ENCODE data around the gene RGL1. TPM values are rescaled to one million over a fixed set of nuclear protein-coding genes. Genes with fewer than 3 reads are reported as not detected.

RGL1 gene
- 1.3 TPM for total RNA-seq (2021; ENCODE audit: unreplicated experiment)
- 0.42 and 0.60 TPM in 2 replicates for polyA plus RNA-seq (2012)
- Bru-seq, nascent RNA = percentile 35 among the genes with signal in this experiment
- percentile 22 among the genes with signal in this experiment for BruChase-seq, experiment 1, labeled RNA remaining after a 6-hour chase
- BruChase-seq, experiment 2, labeled RNA remaining after a 2-hour chase = percentile 30 among the genes with signal in this experiment
- long read RNA-seq, partial matches to known transcripts = 2 of 3 reads
- long read RNA-seq, other reads (novel, unspliced or antisense) = 1 of 3 reads

DNA sequence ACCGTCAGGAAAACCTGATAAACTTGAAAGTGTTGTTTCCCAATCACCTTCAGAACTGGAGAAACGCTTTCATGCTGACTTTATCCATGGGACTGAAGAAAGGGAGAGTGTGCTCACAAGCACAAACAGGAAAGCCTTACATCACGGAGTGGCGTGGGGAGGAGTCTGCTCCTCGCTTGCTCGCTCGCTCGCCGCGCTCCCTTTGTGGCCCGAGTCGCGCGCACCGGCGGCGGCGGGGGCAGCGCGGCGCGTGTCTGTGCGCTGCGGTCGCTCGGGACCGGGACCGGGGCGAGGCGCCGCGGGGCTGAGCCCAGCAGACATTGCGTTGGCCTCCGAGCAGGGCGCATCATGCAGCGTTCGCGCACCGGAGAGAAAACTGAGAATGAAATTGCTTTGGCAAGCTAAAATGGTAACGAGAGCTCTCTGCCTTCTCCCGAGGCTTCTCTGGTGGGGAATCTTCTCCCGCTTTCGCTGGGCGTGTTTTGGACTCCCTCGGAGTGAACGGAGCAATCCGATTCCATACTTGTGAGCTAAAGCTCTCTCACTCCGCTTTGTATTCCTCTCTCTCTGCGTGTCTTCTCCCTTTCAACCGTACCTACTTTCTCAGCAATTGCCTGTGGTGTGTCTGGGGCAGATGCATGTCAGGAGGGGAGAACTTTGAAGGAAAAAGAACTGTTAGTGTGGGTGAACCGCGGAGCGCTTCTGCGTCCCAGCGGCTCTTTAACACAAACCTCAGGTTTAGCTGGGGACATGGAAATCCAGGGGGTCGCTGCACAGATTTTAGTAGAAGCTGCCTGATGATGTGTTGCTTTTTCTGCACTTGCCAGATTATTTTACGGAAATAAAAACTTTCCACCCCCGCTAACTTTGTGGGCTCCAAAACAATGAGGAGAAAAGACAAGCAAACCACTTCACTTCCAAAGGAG is at the start of gene RGL1:
RGL1 (plus strand) TSS at position 205 of the 926 bp plus-strand sequence; CDS start at position 383, 178 bp downstream.
- H4K20me1 ChIP-seq (ENCODE audit: insufficient read depth) = no peaks in the 10 kb centered on the region
- no peak within 1 kb of the TSS for H3K27ac ChIP-seq (ENCODE audit: low read depth, low read length)
- H3K79me2 ChIP-seq (ENCODE audit: insufficient read depth, low read length) = no peaks in the 10 kb centered on the region
- peaks cover 0 to 14% of the 10 kb centered on the region in 2 experiments; a peak in 1 of 4 replicates for H3K4me1 ChIP-seq (ENCODE audit: control insufficient read depth in 1 of 2, insufficient read depth in 2 of 2, low read length in 2 of 2)
- ChIA-PET POLR2A (no interaction called here), CTCF (no interaction called here), RAD21 (ENCODE audit: low non-redundant PET in 1 of 2, low total read pairs in 2 of 2, uncharacterized antibody in 2 of 2, unreplicated experiment in 2 of 2) (no interaction called here)
- BruUV-seq (replicated peaks) = TSS peak; percentile 43
- no peaks in the 10 kb centered on the region for H3K36me3 ChIP-seq (ENCODE audit: control insufficient read depth in 1 of 2, insufficient read depth in 2 of 2, low read length in 2 of 2)
- H3K27me3 ChIP-seq (ENCODE audit: insufficient read depth, low read length) = no peaks in the 10 kb centered on the region
- DNase-seq (ENCODE audit: low read depth, low spot score) = peak; percentile 22
- intact Hi-C loops (cut with micrococcal nuclease) = no loop called here
- peak within 1 kb of the TSS; percentile 51 to 64 for H3K4me3 ChIP-seq (replicated peaks in 1 of 2; ENCODE audit: low read depth in 1 of 2, low read length in 2 of 2)
- H3K9ac ChIP-seq (ENCODE audit: low read length) = peak within 1 kb of the TSS; percentile 50
- H3K9me2 ChIP-seq (ENCODE audit: insufficient read depth) = no peaks in the 10 kb centered on the region
- H3K9me3 ChIP-seq (ENCODE audit: control insufficient read depth in 1 of 2, insufficient read depth in 1 of 2, low read depth in 1 of 2, low read length in 2 of 2) = no peaks in the 10 kb centered on the region
- H2AFZ ChIP-seq (ENCODE audit: low read depth, low read length, poor library complexity, severe bottlenecking) = peak within 1 kb of the TSS; percentile 97
- H3K4me2 ChIP-seq (ENCODE audit: low read length) = peak within 1 kb of the TSS; percentile 95
- peak; percentile 92 for ATAC-seq
- TF ChIP-seq ZNF274 (IDR thresholded peaks at IDR 0.05; ENCODE audit: low read depth, low read length) (no peak), MAX (IDR thresholded peaks at IDR 0.05) (0 out of 2 replicates have a peak, but pooled peaks have one; percentile 49), TCF7L2 (IDR thresholded peaks at IDR 0.05; ENCODE audit: borderline replicate concordance, extremely low read depth, insufficient read depth, insufficient read length) (peak; percentile 57)

GRCh38 chr1:183756326-183756725 is 48.6 kb upstream of the RGL1 start:
- H3K79me2 ChIP-seq (ENCODE audit: insufficient read depth, low read length) = no peaks in the 10 kb centered on the region
- TF ChIP-seq REST (IDR thresholded peaks at IDR 0.05; ENCODE audit: low read depth) (no peak), ZBTB33 (IDR thresholded peaks at IDR 0.05; ENCODE audit: extremely low read depth, insufficient replicate concordance, low read length) (no peak), ELF1 (IDR thresholded peaks at IDR 0.05; ENCODE audit: borderline replicate concordance, low read depth) (no peak), EZH2 (IDR thresholded peaks at IDR 0.05) (no peak), TCF7L2 (IDR thresholded peaks at IDR 0.05; ENCODE audit: borderline replicate concordance, extremely low read depth, insufficient read depth, insufficient read length) (no peak), YY1 (IDR thresholded peaks at IDR 0.05; ENCODE audit: extremely low read depth, insufficient replicate concordance, low read depth, low read length) (no peak)
- H3K9me2 ChIP-seq (ENCODE audit: insufficient read depth) = no peaks in the 10 kb centered on the region
- intact Hi-C loops (cut with micrococcal nuclease) = no loop called here
- DNase-seq (ENCODE audit: low read depth, low spot score) (no peak), ATAC-seq (no peak)
- CTCF ChIA-PET = no interaction called here
- BruUV-seq (replicated peaks) = no TSS peak
- POLR2A ChIA-PET = no interaction called here
- no peaks in the 10 kb centered on the region for H4K20me1 ChIP-seq (ENCODE audit: insufficient read depth)
- H3K4me3 ChIP-seq (replicated peaks in 1 of 2; ENCODE audit: low read depth in 1 of 2, low read length in 2 of 2) = no peak overlapping the region
- no peak overlapping the region for H3K4me2 ChIP-seq (ENCODE audit: low read length)
- no peaks in the 10 kb centered on the region for H3K9me3 ChIP-seq (ENCODE audit: control insufficient read depth in 1 of 2, insufficient read depth in 1 of 2, low read depth in 1 of 2, low read length in 2 of 2)
- no peak overlapping the region for H2AFZ ChIP-seq (ENCODE audit: low read depth, low read length, poor library complexity, severe bottlenecking)
- H3K27ac ChIP-seq (ENCODE audit: low read depth, low read length) = no peak overlapping the region
- RAD21 ChIA-PET (ENCODE audit: low non-redundant PET in 1 of 2, low total read pairs in 2 of 2, uncharacterized antibody in 2 of 2, unreplicated experiment in 2 of 2) = no interaction called here
- no peak overlapping the region for H3K9ac ChIP-seq (ENCODE audit: low read length)
- H3K27me3 ChIP-seq (ENCODE audit: insufficient read depth, low read length) = no peaks in the 10 kb centered on the region
- H3K36me3 ChIP-seq (ENCODE audit: control insufficient read depth in 1 of 2, insufficient read depth in 2 of 2, low read length in 2 of 2) = no peaks in the 10 kb centered on the region
- H3K4me1 ChIP-seq (ENCODE audit: control insufficient read depth in 1 of 2, insufficient read depth in 2 of 2, low read length in 2 of 2) = peaks cover 0 to 6% of the 10 kb centered on the region in 2 experiments; a peak in 1 of 4 replicates
